ENCODE measurements around the gene SLC6A12.

GRCh38 chr12:215116-215515 is 1.2 kb upstream of the SLC6A12 start:
- TF ChIP-seq, protein P1, sequence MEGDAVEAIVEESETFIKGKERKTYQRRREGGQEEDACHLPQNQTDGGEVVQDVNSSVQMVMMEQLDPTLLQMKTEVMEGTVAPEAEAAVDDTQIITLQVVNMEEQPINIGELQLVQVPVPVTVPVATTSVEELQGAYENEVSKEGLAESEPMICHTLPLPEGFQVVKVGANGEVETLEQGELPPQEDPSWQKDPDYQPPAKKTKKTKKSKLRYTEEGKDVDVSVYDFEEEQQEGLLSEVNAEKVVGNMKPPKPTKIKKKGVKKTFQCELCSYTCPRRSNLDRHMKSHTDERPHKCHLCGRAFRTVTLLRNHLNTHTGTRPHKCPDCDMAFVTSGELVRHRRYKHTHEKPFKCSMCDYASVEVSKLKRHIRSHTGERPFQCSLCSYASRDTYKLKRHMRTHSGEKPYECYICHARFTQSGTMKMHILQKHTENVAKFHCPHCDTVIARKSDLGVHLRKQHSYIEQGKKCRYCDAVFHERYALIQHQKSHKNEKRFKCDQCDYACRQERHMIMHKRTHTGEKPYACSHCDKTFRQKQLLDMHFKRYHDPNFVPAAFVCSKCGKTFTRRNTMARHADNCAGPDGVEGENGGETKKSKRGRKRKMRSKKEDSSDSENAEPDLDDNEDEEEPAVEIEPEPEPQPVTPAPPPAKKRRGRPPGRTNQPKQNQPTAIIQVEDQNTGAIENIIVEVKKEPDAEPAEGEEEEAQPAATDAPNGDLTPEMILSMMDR (conservative IDR thresholded peaks at IDR 0.05 in 1 of 2, IDR thresholded peaks at IDR 0.05 in 1 of 2; ENCODE audit: extremely low read depth in 1 of 2, insufficient read depth in 1 of 2, low read depth in 1 of 2, low read length in 2 of 2): no peak
- TF ChIP-seq EZH2 (IDR thresholded peaks at IDR 0.05; ENCODE audit: borderline replicate concordance, low read length): no peak

Measured in mammary epithelial cell (primary cell).